Mucosa of descending colon (tissue), 3 donors: ENCODE results near the gene IGF2BP2. TPM values are rescaled to one million over a fixed set of nuclear protein-coding genes. Genes with fewer than 3 reads are reported as not detected.

Source experiments
- ATAC-seq: fragments of 200-7000 bp; cut with Tn5 transposase; one replicate; pipeline ENCODE4 v1.9.1; 2020; ENCODE audit warnings: mild to moderate bottlenecking, moderate library complexity
- DNase-seq, 3 donors: peaks; one replicate each; pipeline ENCODE4 v3.0.0-alpha.2; 2020
- H3K36me3 ChIP-seq: fragments of 200-600 bp; one replicate; pipeline ENCODE4 v1.8.0; 2021; ENCODE audit warnings: low read depth, mild to moderate bottlenecking
- H3K4me1 ChIP-seq: fragments of 200-600 bp; one replicate; pipeline ENCODE4 v1.8.0; 2021; ENCODE audit warnings: low read depth, mild to moderate bottlenecking
- H3K4me3 ChIP-seq: fragments of 200-600 bp; one replicate; pipeline ENCODE4 v1.8.0; 2021; ENCODE audit warnings: mild to moderate bottlenecking
- H3K9me3 ChIP-seq: fragments of 200-600 bp; one replicate; pipeline ENCODE4 v1.8.0; 2021; ENCODE audit warnings: mild to moderate bottlenecking
- CTCF ChIP-seq: fragments of 200-600 bp; IDR thresholded peaks from one replicate; pipeline ENCODE4 v1.8.0; 2022; ENCODE audit warnings: antibody characterized with exemption, mild to moderate bottlenecking
- intact Hi-C, 2 donors: fragments of 100-400 bp; cut with DNase I in 1 of 2; cut with micrococcal nuclease in 1 of 2; formaldehyde crosslinking; loops; one replicate each; pipeline versions ENCODE4 v1.11.0 to v1.11.1; 2022; cut with DNase I, micrococcal nuclease
- long read RNA-seq, 2 donors: library from polyadenylated mRNA; unstranded; transcript quantifications; one replicate each; pipeline ENCODE4 v2.0.0, GENCODE V29; 2019 to 2021
- total RNA-seq, 3 donors: library from RNA; stranded (reverse); fragmentation: NEBNext Ultra II Directional in 2 of 3; extraction: Animal tissue kit (Norgen Biotek cat#: 25700) in 2 of 3; gene quantifications; one replicate each; pipeline versions ENCODE4 v1.2.1 to v1.2.4, GENCODE V29; 2021 to 2023
- donor health status: DM: no; HTN: no; CAD: no; lungs with moderate emphysema.
- donor health status: DM: no; HTN: no; CAD: no.
- donor health status: DM: no; HTN: yes; CAD: no.

IGF2BP2 gene
- 10 to 100 TPM; 26.7 to 67.4 (median 42.1) TPM for total RNA-seq
- long read RNA-seq, donor 1, partial matches to known transcripts: 2 of 7 reads
- long read RNA-seq, donor 1, other reads (novel, unspliced or antisense): 2 of 7 reads
- long read RNA-seq, donor 2, partial matches to known transcripts: 0 of 5 reads
- long read RNA-seq, donor 2, other reads (novel, unspliced or antisense): 4 of 5 reads

- H3K4me1 ChIP-seq: peaks cover 16% of the 10 kb centered on the region
- intact Hi-C loops: no loop called here
- ATAC-seq (peak; percentile 84), DNase-seq (peak; percentile 86 to 91 (median 87))
- no peak for TF ChIP-seq CTCF
- H3K36me3 ChIP-seq: no peaks in the 10 kb centered on the region
- H3K9me3 ChIP-seq: no peaks in the 10 kb centered on the region
- H3K4me3 ChIP-seq: peak within 1 kb of the TSS; percentile 54
Observed at GRCh38 chr3:185825006-185825638, at the start of gene IGF2BP2. Gene IGF2BP2, minus strand, starts transcription at chr3:185825042. Its CDS starts 82 bp downstream, at chr3:185824960.

- intact Hi-C loops: no loop called here
- no peak for ATAC-seq
- H3K36me3 ChIP-seq: no peaks in the 10 kb centered on the region
- H3K4me3 ChIP-seq: no peak overlapping the region
- H3K9me3 ChIP-seq: no peaks in the 10 kb centered on the region
- no peak for DNase-seq
- TF ChIP-seq CTCF: no peak
- no peaks in the 10 kb centered on the region for H3K4me1 ChIP-seq
Observed at GRCh38 chr3:185874119-185874518, 49.3 kb upstream of the IGF2BP2 start.

GRCh38 chr3:185867650-185868049 lies 42.8 kb upstream of the IGF2BP2 start:
- Histone ChIP-seq H3K9me3 (no peaks in the 10 kb centered on the region), H3K4me3 (no peak overlapping the region), H3K4me1 (no peaks in the 10 kb centered on the region), H3K36me3 (no peaks in the 10 kb centered on the region)
- intact Hi-C loops: no loop called here
- ATAC-seq (no peak), DNase-seq (no peak)
- no peak for TF ChIP-seq CTCF

- TF ChIP-seq CTCF: no peak
- ATAC-seq (peak; percentile 62), DNase-seq (no peak)
- H3K4me1 ChIP-seq: no peaks in the 10 kb centered on the region
- intact Hi-C loops: no loop called here
- H3K9me3 ChIP-seq: no peaks in the 10 kb centered on the region
- no peaks in the 10 kb centered on the region for H3K36me3 ChIP-seq
- no peak overlapping the region for H3K4me3 ChIP-seq
Observed at GRCh38 chr3:185866995-185867394, 42.2 kb upstream of the IGF2BP2 start.

GRCh38 chr3:185866555-185866954 lies 41.7 kb upstream of the IGF2BP2 start:
- no peak for TF ChIP-seq CTCF
- intact Hi-C loops: no loop called here
- DNase-seq: peak in 1 of 3 donors; percentile 5
- no peak overlapping the region for H3K4me3 ChIP-seq
- H3K36me3 ChIP-seq: no peaks in the 10 kb centered on the region
- no peaks in the 10 kb centered on the region for H3K4me1 ChIP-seq
- no peaks in the 10 kb centered on the region for H3K9me3 ChIP-seq
- peak; percentile 95 for ATAC-seq
